Suprapubic skin (tissue), 4 donors: ENCODE results near the gene TMPRSS6. TPM values are rescaled to one million over a fixed set of nuclear protein-coding genes. Genes with fewer than 3 reads are reported as not detected.
A peak's percentile ranks its signal among the peaks of the same experiment; 100 is the strongest.

Source experiments
- DNase-seq, 2 donors: peaks; one replicate each; pipeline ENCODE4 v3.0.0-alpha.2; 2019; ENCODE audit warnings: low spot score in 2 of 2
- H3K27ac ChIP-seq: fragments of 200-600 bp; sonication (generic); one replicate; pipeline ENCODE4 v1.5.1; 2019
- H3K27me3 ChIP-seq: fragments of 200-600 bp; sonication (generic); one replicate; pipeline ENCODE4 v1.5.1; 2019
- H3K36me3 ChIP-seq: fragments of 200-600 bp; sonication (generic); one replicate; pipeline ENCODE4 v1.5.1; 2019
- H3K4me1 ChIP-seq: fragments of 200-600 bp; sonication (generic); one replicate; pipeline ENCODE4 v1.5.1; 2019
- H3K4me3 ChIP-seq: fragments of 200-600 bp; sonication (generic); one replicate; pipeline ENCODE4 v1.5.1; 2019; ENCODE audit warnings: mild to moderate bottlenecking
- H3K9me3 ChIP-seq: fragments of 200-600 bp; sonication (generic); one replicate; pipeline ENCODE4 v1.5.1; 2019
- EP300 ChIP-seq: sonication (generic); formaldehyde crosslinking; IDR thresholded peaks from one replicate; pipeline ENCODE4 v1.6.1; 2017; ENCODE audit warnings: antibody characterized with exemption
- POLR2A ChIP-seq, 2 donors: fragments of 450-650 bp; IDR thresholded peaks; one replicate each; pipeline ENCODE4 v1.6.1; 2017; ENCODE audit warnings: antibody characterized with exemption in 2 of 2, mild to moderate bottlenecking in 2 of 2, moderate library complexity in 2 of 2
- POLR2AphosphoS5 ChIP-seq, 3 donors: sonication (generic); formaldehyde crosslinking; IDR thresholded peaks; one replicate each; pipeline ENCODE4 v1.6.1; 2017; ENCODE audit warnings: antibody characterized with exemption in 3 of 3
- WGBS: methylation state at CpG from one replicate; pipeline ENCODE4 v1.1.5; 2018; 5-methylcytosine and 5-hydroxymethylcytosine counted together
- total RNA-seq, 4 donors: library from RNA; depleted of rRNA; stranded (reverse); fragments of >200 nt; gene quantifications; one replicate each; pipeline ENCODE4 v1.1.0, GENCODE V29; 2016
- TF ChIP-seq, protein P1 (sequence below), 2 donors: fragments of 200-600 bp in 1 of 2; fragments of 450-650 bp in 1 of 2; sonication (generic) in 1 of 2; IDR thresholded peaks; one replicate each; pipeline ENCODE4 v1.5.1; 2016 to 2019; ENCODE audit warnings: antibody characterized with exemption in 2 of 2, mild to moderate bottlenecking in 1 of 2, moderate library complexity in 1 of 2

The TMPRSS6 gene
- total RNA-seq, 4 donors from 2014 or later: 0.30 to 3.8 (median 1.0) TPM

- peaks cover 31% of the 10 kb centered on the region for H3K4me1 ChIP-seq
- no peak for TF ChIP-seq POLR2AphosphoS5 (IDR thresholded peaks at IDR 0.05)
- TF ChIP-seq, protein P1, sequence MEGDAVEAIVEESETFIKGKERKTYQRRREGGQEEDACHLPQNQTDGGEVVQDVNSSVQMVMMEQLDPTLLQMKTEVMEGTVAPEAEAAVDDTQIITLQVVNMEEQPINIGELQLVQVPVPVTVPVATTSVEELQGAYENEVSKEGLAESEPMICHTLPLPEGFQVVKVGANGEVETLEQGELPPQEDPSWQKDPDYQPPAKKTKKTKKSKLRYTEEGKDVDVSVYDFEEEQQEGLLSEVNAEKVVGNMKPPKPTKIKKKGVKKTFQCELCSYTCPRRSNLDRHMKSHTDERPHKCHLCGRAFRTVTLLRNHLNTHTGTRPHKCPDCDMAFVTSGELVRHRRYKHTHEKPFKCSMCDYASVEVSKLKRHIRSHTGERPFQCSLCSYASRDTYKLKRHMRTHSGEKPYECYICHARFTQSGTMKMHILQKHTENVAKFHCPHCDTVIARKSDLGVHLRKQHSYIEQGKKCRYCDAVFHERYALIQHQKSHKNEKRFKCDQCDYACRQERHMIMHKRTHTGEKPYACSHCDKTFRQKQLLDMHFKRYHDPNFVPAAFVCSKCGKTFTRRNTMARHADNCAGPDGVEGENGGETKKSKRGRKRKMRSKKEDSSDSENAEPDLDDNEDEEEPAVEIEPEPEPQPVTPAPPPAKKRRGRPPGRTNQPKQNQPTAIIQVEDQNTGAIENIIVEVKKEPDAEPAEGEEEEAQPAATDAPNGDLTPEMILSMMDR (IDR thresholded peaks at IDR 0.05): no peak
- no peak for TF ChIP-seq EP300
- no peak for TF ChIP-seq POLR2A (IDR thresholded peaks at IDR 0.05)
These were observed 61.4 kb downstream of the TMPRSS6 start for GRCh38 chr22:37048133-37048532.

DNA sequence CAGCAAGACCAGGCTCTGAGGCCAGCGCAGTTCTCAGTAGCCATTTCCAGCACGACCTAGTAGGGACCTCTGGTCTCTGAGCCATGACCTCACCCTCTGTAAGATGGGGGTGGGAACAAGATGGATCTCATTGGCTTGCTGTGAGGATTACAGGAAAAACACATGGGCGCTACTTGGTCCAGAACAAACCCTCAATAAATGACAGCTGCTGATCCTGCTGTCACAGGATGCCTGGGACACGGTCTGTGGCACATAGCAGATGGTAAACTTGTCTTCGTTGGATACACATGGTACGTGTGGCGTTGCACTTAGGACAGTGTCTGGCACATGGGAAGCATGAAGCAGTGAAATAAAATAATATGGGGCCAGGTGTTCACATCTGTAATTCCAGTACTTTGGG, 62.5 kb downstream of the TMPRSS6 start:
- no peaks in the 10 kb centered on the region for H3K9me3 ChIP-seq
- H3K36me3 ChIP-seq: no peaks in the 10 kb centered on the region
- no peak overlapping the region for H3K4me3 ChIP-seq
- peaks cover 3% of the 10 kb centered on the region for H3K27me3 ChIP-seq
- H3K4me1 ChIP-seq: peaks cover 20% of the 10 kb centered on the region
- WGBS: 94% methylated on average over 5 of the region's 7 CpGs
- TF ChIP-seq POLR2A (IDR thresholded peaks at IDR 0.05) (no peak), POLR2AphosphoS5 (IDR thresholded peaks at IDR 0.05) (no peak), EP300 (no peak)
- TF ChIP-seq, protein P1 (IDR thresholded peaks at IDR 0.05): no peak
- H3K27ac ChIP-seq: no peak overlapping the region
- DNase-seq: no peak

More at GRCh38 chr22:37048133-37048532, 61.4 kb downstream of the TMPRSS6 start:
- no peaks in the 10 kb centered on the region for H3K36me3 ChIP-seq
- WGBS: 84% methylated on average over 6 of the region's 6 CpGs
- H3K27ac ChIP-seq: no peak overlapping the region
- DNase-seq: no peak
- no peak overlapping the region for H3K4me3 ChIP-seq
- H3K9me3 ChIP-seq: no peaks in the 10 kb centered on the region
- H3K27me3 ChIP-seq: peaks cover 2% of the 10 kb centered on the region

GRCh38 chr22:37046589-37046988, 62.9 kb downstream of the TMPRSS6 start:
- TF ChIP-seq POLR2AphosphoS5 (IDR thresholded peaks at IDR 0.05) (no peak), EP300 (no peak), POLR2A (IDR thresholded peaks at IDR 0.05) (no peak)
- TF ChIP-seq, protein P1 (IDR thresholded peaks at IDR 0.05): no peak
- DNase-seq: no peak
- Histone ChIP-seq H3K27ac (no peak overlapping the region), H3K9me3 (no peaks in the 10 kb centered on the region), H3K4me1 (peaks cover 17% of the 10 kb centered on the region), H3K36me3 (no peaks in the 10 kb centered on the region), H3K27me3 (peaks cover 3% of the 10 kb centered on the region), H3K4me3 (no peak overlapping the region)
- no CpG with 5 or more reads among the region's 6 CpGs for WGBS

DNA sequence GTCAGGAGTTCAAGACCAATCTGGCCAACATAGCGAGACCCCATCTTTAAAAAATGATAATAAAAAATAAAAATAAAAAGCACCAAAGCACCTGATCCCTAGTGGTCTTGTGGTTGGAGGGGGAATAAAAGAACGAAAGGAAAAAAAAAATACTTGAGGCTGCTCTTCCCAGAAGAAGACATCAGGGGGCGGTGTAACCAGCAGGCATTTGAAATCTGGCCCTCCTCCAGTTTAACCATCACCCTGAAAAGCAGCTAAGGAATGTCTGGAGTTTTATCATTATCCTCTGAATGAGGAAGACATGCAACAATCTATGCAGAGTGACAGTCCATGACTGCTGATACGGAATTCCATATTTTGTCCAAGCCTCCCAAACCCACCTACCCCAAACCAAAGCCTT, 63.6 kb downstream of the TMPRSS6 start:
- WGBS: 52% methylated on average over 4 of the region's 4 CpGs
- Histone ChIP-seq H3K4me1 (peaks cover 13% of the 10 kb centered on the region), H3K9me3 (no peaks in the 10 kb centered on the region), H3K27me3 (peaks cover 3% of the 10 kb centered on the region), H3K27ac (no peak overlapping the region), H3K36me3 (no peaks in the 10 kb centered on the region), H3K4me3 (no peak overlapping the region)
- no peak for DNase-seq
- TF ChIP-seq, protein P1 (IDR thresholded peaks at IDR 0.05): peak in 1 of 2 donors; percentile 34
- no peak for TF ChIP-seq POLR2A (IDR thresholded peaks at IDR 0.05)
- no peak for TF ChIP-seq POLR2AphosphoS5 (IDR thresholded peaks at IDR 0.05)
- TF ChIP-seq EP300: no peak

DNA sequence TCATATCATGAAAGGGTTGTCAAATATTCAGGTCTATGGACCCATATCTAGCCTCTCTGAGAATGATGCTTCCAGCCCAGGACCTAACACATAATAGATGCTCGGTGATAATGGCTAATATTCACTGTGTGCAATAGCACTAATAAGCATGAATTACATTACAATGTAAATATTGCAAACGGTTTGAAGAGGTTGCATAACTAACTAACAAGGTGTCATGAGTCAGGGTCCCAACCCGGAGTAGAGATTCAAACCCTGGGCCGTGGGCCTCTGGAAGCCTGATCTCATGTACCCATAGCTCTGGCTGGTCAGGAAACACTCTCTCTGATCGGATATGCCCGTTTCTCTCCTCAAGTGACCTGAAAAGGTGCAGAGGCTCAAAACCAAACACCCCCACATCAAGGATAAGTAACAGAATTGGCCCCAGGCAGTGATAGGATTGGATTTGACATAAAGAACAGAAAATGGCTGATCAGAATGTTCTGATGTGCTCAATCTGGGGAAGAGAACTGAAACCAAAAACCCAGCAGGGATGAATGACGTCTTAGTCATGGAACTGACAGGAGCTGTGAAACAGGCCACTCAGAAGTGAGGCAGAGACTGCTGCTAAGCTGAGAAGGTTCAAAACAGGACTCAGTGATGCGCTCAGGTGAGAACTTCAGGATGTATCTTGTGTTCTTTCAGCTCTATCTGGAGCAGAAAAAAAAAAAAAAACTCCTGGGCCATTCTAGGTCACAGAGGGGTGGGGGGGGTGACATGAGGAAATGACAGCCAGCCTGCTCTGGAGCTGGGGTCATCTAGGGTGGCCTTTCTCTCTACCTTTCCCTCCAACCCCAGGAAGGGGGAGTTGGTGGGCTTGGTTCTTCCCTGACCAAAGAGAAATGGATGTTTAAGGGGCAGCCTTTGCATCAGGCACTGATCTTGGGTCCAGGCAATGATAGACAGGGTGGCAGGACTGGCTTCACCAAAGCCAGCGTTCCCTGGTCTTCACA, 64.6 kb downstream of the TMPRSS6 start:
- Histone ChIP-seq H3K4me1 (peaks cover 13% of the 10 kb centered on the region), H3K27ac (no peak overlapping the region), H3K36me3 (no peaks in the 10 kb centered on the region), H3K4me3 (no peak overlapping the region), H3K9me3 (no peaks in the 10 kb centered on the region), H3K27me3 (peaks cover 3% of the 10 kb centered on the region)
- 80% methylated on average over 9 of the region's 9 CpGs for WGBS
- DNase-seq: no peak
- no peak for TF ChIP-seq POLR2A (IDR thresholded peaks at IDR 0.05)
- TF ChIP-seq, protein P1 (IDR thresholded peaks at IDR 0.05): no peak
- no peak for TF ChIP-seq POLR2AphosphoS5 (IDR thresholded peaks at IDR 0.05)
- TF ChIP-seq EP300: no peak
